Caco-2 (cell line): ENCODE data around the gene EIF4G1. TPM values are rescaled to one million over a fixed set of nuclear protein-coding genes. Genes with fewer than 3 reads are reported as not detected.

Experiments used
- BruUV-seq: library from RNA; stranded (reverse); fragments of 400-500 nt; replicated peaks from 2 replicates; lab custom pipeline; 2021; lab: Mats Ljungman, UMichigan
- CTCF ChIA-PET: fragments of 300-600 bp; sonication (Branson Sonifier 250); formaldehyde crosslinking; loops from one replicate; lab custom pipeline; 2022; ENCODE audit warnings: antibody characterized with exemption; lab: Charles Lee
- POLR2A ChIA-PET: fragments of 300-600 bp; sonication (Branson Sonifier 250); formaldehyde crosslinking; loops from one replicate; lab custom pipeline; 2022; ENCODE audit warnings: antibody characterized with exemption; lab: Charles Lee
- DNase-seq, 2 experiments: peaks; one replicate each; pipeline versions ENCODE4 v3.0.0 to v3.0.0-alpha.2; 2020 to 2022
- H3K27me3 ChIP-seq: replicated peaks from 2 replicates; pipeline ENCODE4 v1.6.0; 2011; ENCODE audit warnings: low read length; ENCODE audit not compliant: control insufficient read depth, insufficient read depth
- H3K36me3 ChIP-seq: 2 replicates; pipeline ENCODE4 v1.5.1; 2011; ENCODE audit warnings: low read length; ENCODE audit not compliant: control insufficient read depth, insufficient read depth
- H3K4me1 ChIP-seq: fragments of 250-450 bp; sonication (Bioruptor Pico); 2 replicates; pipeline ENCODE4 v1.5.1; 2020; ENCODE audit warnings: mild to moderate bottlenecking
- H3K4me3 ChIP-seq: 2 replicates; pipeline ENCODE4 v1.5.1; 2011; ENCODE audit warnings: low read depth, mild to moderate bottlenecking, control low read depth, low read length
- H3K9me3 ChIP-seq: fragments of 250-450 bp; sonication (Bioruptor Pico); 2 replicates; pipeline ENCODE4 v1.5.1; 2020; ENCODE audit warnings: mild to moderate bottlenecking, moderate library complexity
- H3K27ac Mint-ChIP-seq: one replicate; pipeline ENCODE4 v1.8.0; 2022; ENCODE audit warnings: mixed read lengths; ENCODE audit not compliant: unreplicated experiment
- H3K27me3 Mint-ChIP-seq: one replicate; pipeline ENCODE4 v1.8.0; 2022; ENCODE audit warnings: mixed read lengths; ENCODE audit not compliant: insufficient read depth, unreplicated experiment
- H3K36me3 Mint-ChIP-seq: one replicate; pipeline ENCODE4 v1.8.0; 2022; ENCODE audit warnings: mild to moderate bottlenecking, mixed read lengths; ENCODE audit not compliant: insufficient read depth, unreplicated experiment
- H3K4me1 Mint-ChIP-seq: one replicate; pipeline ENCODE4 v1.8.0; 2022; ENCODE audit warnings: low read depth, mixed read lengths; ENCODE audit not compliant: unreplicated experiment
- H3K4me3 Mint-ChIP-seq: one replicate; pipeline ENCODE4 v1.8.0; 2022; ENCODE audit warnings: mild to moderate bottlenecking, moderate library complexity, mixed read lengths; ENCODE audit not compliant: unreplicated experiment
- H3K9me3 Mint-ChIP-seq: one replicate; pipeline ENCODE4 v1.8.0; 2022; ENCODE audit warnings: mixed read lengths; ENCODE audit not compliant: unreplicated experiment
- CTCF ChIP-seq, 2 experiments: fragments of 200-600 bp in 1 of 2; IDR thresholded peaks; 1 replicate in 1 of 2; 2 replicates in 1 of 2; pipeline versions ENCODE4 v1.5.1 to v1.8.0; 2011 to 2022; ENCODE audit warnings: antibody characterized with exemption in 1 of 2, control low read depth in 1 of 2, inconsistent platforms in 1 of 2, low read depth in 1 of 2, low read length in 1 of 2, mild to moderate bottlenecking in 1 of 2, moderate library complexity in 1 of 2; ENCODE audit not compliant: insufficient read depth in 1 of 2, severe bottlenecking in 1 of 2, unreplicated experiment in 1 of 2
- intact Hi-C: fragments of 100-400 bp; cut with micrococcal nuclease; formaldehyde crosslinking; loops from one replicate; pipeline ENCODE4 v1.10.0; 2022; ENCODE audit not compliant: unreplicated experiment
- total RNA-seq: library from RNA; stranded (reverse); gene quantifications from 2 replicates; pipeline ENCODE4 v1.2.3, GENCODE V29; 2022

Gene EIF4G1
- total RNA-seq, 1 experiment from 2014 or later: 423 TPM

- no TSS peak for BruUV-seq
- Histone ChIP-seq H3K9me3 (no peaks in the 10 kb centered on the region), H3K4me3 (no peak overlapping the region), H3K36me3 (peaks cover 1% of the 10 kb centered on the region; the same call in 1 of the 2 replicates), H3K27me3 (no peaks in the 10 kb centered on the region; the same call in 1 of the 2 replicates), H3K4me1 (peaks cover 6% of the 10 kb centered on the region; the same call in 1 of the 2 replicates)
- CTCF ChIA-PET: interaction anchor here (0.7 kb wide), 1 partner anchor 137 kb away, joined by 3 read pairs; no protein-coding TSS in a partner anchor
- no peak overlapping the region for H3K27ac Mint-ChIP-seq
- intact Hi-C loops: no loop called here
- H3K4me1 Mint-ChIP-seq: peaks cover 7% of the 10 kb centered on the region
- no peak overlapping the region for H3K4me3 Mint-ChIP-seq
- POLR2A ChIA-PET: interaction anchor here (0.5 kb wide), 1 partner anchor 17 kb away, joined by 3 read pairs; no protein-coding TSS in a partner anchor
- no peaks in the 10 kb centered on the region for H3K27me3 Mint-ChIP-seq
- peak in 1 of 2 experiments; percentile 21 for DNase-seq
- peaks cover 53% of the 10 kb centered on the region for H3K36me3 Mint-ChIP-seq
- no peaks in the 10 kb centered on the region for H3K9me3 Mint-ChIP-seq
- TF ChIP-seq CTCF (IDR thresholded peaks at IDR 0.05; ENCODE audit: insufficient read depth in 1 of 2, low read depth in 1 of 2, low read length in 1 of 2, severe bottlenecking in 1 of 2, unreplicated experiment in 1 of 2): no peak
Observed at GRCh38 chr3:184368586-184369183, 54.3 kb downstream of the EIF4G1 start.

DNA sequence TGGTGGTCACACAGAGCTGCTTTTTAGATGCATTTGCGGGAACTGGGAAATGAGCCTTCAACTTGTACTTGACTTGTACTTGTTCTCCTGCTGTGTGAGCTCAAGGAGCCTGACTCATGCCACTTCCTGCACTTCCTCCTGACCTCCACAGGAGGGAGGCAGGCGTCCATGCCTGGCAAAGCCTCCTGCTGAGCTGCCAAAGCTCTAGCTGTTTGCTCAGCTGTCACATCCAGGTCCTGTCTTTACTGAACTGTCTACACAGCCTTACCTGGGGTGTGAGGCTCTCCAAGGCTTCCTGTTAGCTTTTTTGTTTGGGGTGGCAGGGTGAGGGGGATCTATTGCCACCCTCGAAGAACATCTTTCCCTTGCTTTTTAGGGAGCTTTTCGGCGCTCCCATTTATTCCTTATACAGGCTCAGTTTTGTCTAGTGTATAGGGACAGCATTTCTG lies 57.2 kb downstream of the EIF4G1 start:
- peaks cover 31% of the 10 kb centered on the region for H3K36me3 Mint-ChIP-seq
- DNase-seq: peak; percentile 85 to 88
- CTCF ChIA-PET: interaction anchor here (0.6 to 2.5 kb wide), 33 partner anchors 9 to 1215 kb away, joined by 3 to 117 read pairs (median 5); partner anchors contain the start of genes CLCN2, EPHB3, POLR2H and SENP2
- Histone ChIP-seq H3K9me3 (no peaks in the 10 kb centered on the region), H3K4me3 (no peak overlapping the region), H3K27me3 (no peaks in the 10 kb centered on the region), H3K36me3 (no peaks in the 10 kb centered on the region; the same call in 1 of the 2 replicates), H3K4me1 (no peaks in the 10 kb centered on the region)
- no TSS peak for BruUV-seq
- intact Hi-C loops: loop anchor here (1.0 kb wide), 4 partner anchors 46 to 170 kb away; no protein-coding TSS in a partner anchor
- POLR2A ChIA-PET: interaction anchor here (0.8 to 1.1 kb wide), 2 partner anchors 142 to 190 kb away, joined by 4 read pairs; no protein-coding TSS in a partner anchor
- peak; percentile 95 to 99 for TF ChIP-seq CTCF (IDR thresholded peaks at IDR 0.05; ENCODE audit: insufficient read depth in 1 of 2, low read depth in 1 of 2, low read length in 1 of 2, severe bottlenecking in 1 of 2, unreplicated experiment in 1 of 2)
- H3K27me3 Mint-ChIP-seq: no peaks in the 10 kb centered on the region
- H3K4me1 Mint-ChIP-seq: peaks cover 7% of the 10 kb centered on the region
- no peaks in the 10 kb centered on the region for H3K9me3 Mint-ChIP-seq
- no peak overlapping the region for H3K27ac Mint-ChIP-seq
- no peak overlapping the region for H3K4me3 Mint-ChIP-seq

- intact Hi-C loops: no loop called here
- Histone ChIP-seq H3K4me3 (no peak overlapping the region), H3K9me3 (no peaks in the 10 kb centered on the region), H3K36me3 (no peaks in the 10 kb centered on the region; the same call in 1 of the 2 replicates), H3K27me3 (no peaks in the 10 kb centered on the region), H3K4me1 (0 out of 2 replicates have a peak, but pooled peaks cover under 1% of the 10 kb centered on the region)
- Mint-ChIP-seq H3K4me3 (no peak overlapping the region), H3K4me1 (peaks cover 7% of the 10 kb centered on the region), H3K36me3 (peaks cover 23% of the 10 kb centered on the region), H3K27me3 (no peaks in the 10 kb centered on the region), H3K27ac (no peak overlapping the region), H3K9me3 (no peaks in the 10 kb centered on the region)
- no TSS peak for BruUV-seq
- ChIA-PET POLR2A (no interaction called here), CTCF (interaction anchor here (1.2 to 2.5 kb wide), 10 partner anchors 10 to 170 kb away, joined by 3 to 117 read pairs (median 6); partner anchors contain the start of genes CLCN2 and POLR2H)
- TF ChIP-seq CTCF (IDR thresholded peaks at IDR 0.05; ENCODE audit: insufficient read depth in 1 of 2, low read depth in 1 of 2, low read length in 1 of 2, severe bottlenecking in 1 of 2, unreplicated experiment in 1 of 2): no peak
- DNase-seq: no peak
Observed at GRCh38 chr3:184372296-184372821, 58.0 kb downstream of the EIF4G1 start.
